Duodenal mucosa (tissue), 2 donors: ENCODE results near the gene TEDC1.

Source experiments
- H3K27ac ChIP-seq: one replicate; pipeline ENCODE4 v1.7.0; 2013; ENCODE audit warnings: low read depth, low read length
- H3K27me3 ChIP-seq, 2 donors: one replicate each; pipeline ENCODE4 v1.7.0; 2013; ENCODE audit warnings: low read length in 2 of 2, control low read depth in 1 of 2; ENCODE audit not compliant: insufficient read depth in 2 of 2, control insufficient read depth in 1 of 2
- H3K36me3 ChIP-seq, 2 donors: one replicate each; pipeline ENCODE4 v1.7.0; 2013; ENCODE audit warnings: low read length in 2 of 2, control low read depth in 1 of 2; ENCODE audit not compliant: insufficient read depth in 2 of 2, control insufficient read depth in 1 of 2
- H3K4me1 ChIP-seq, 2 donors: one replicate each; pipeline ENCODE4 v1.7.0; 2013; ENCODE audit warnings: low read length in 2 of 2, control low read depth in 1 of 2; ENCODE audit not compliant: insufficient read depth in 2 of 2, control insufficient read depth in 1 of 2
- H3K4me3 ChIP-seq, 2 donors: one replicate each; pipeline ENCODE4 v1.7.0; 2013; ENCODE audit warnings: low read length in 2 of 2, low read depth in 1 of 2
- H3K9ac ChIP-seq, 2 donors: one replicate each; pipeline ENCODE4 v1.7.0; 2013; ENCODE audit warnings: low read length in 2 of 2, low read depth in 1 of 2
- H3K9me3 ChIP-seq, 2 donors: one replicate each; pipeline ENCODE4 v1.7.0; 2013; ENCODE audit warnings: low read length in 2 of 2, control low read depth in 1 of 2; ENCODE audit not compliant: control insufficient read depth in 1 of 2

TEDC1 gene

GRCh38 chr14:105490572-105491365, at the start of gene TEDC1:
TSS of gene TEDC1 (plus strand) at chr14:105491246. CDS start at chr14:105491376, 130 bp downstream.
- Histone ChIP-seq H3K27me3 (peaks cover 0 to 6% of the 10 kb centered on the region in 2 donors), H3K9me3 (no peaks in the 10 kb centered on the region), H3K4me3 (peak within 1 kb of the TSS; percentile 72 to 75), H3K36me3 (peaks cover 0 to 3% of the 10 kb centered on the region in 2 donors), H3K4me1 (peaks cover 16 to 38% of the 10 kb centered on the region in 2 donors), H3K9ac (peak within 1 kb of the TSS; percentile 68 to 76), H3K27ac (peak within 1 kb of the TSS; percentile 90)

- Histone ChIP-seq H3K36me3 (peaks cover 0 to 22% of the 10 kb centered on the region in 2 donors), H3K4me3 (no peak overlapping the region), H3K27ac (no peak overlapping the region)
Measured at GRCh38 chr14:105442125-105442524, 48.9 kb upstream of the TEDC1 start.

GRCh38 chr14:105442834-105443233, 48.2 kb upstream of the TEDC1 start:
- Histone ChIP-seq H3K4me1 (no peaks in the 10 kb centered on the region), H3K27ac (no peak overlapping the region), H3K36me3 (peaks cover 0 to 22% of the 10 kb centered on the region in 2 donors), H3K9me3 (no peaks in the 10 kb centered on the region), H3K4me3 (no peak overlapping the region), H3K27me3 (no peaks in the 10 kb centered on the region), H3K9ac (no peak overlapping the region)

More at GRCh38 chr14:105442125-105442524, 48.9 kb upstream of the TEDC1 start:
- Histone ChIP-seq H3K9ac (no peak overlapping the region), H3K4me1 (no peaks in the 10 kb centered on the region), H3K27me3 (no peaks in the 10 kb centered on the region), H3K9me3 (no peaks in the 10 kb centered on the region)

- H3K36me3 ChIP-seq = peaks cover 0 to 17% of the 10 kb centered on the region in 2 donors
- no peaks in the 10 kb centered on the region for H3K4me1 ChIP-seq
- H3K27ac ChIP-seq = no peak overlapping the region
- no peak overlapping the region for H3K4me3 ChIP-seq
- H3K9me3 ChIP-seq = no peaks in the 10 kb centered on the region
- H3K9ac ChIP-seq = no peak overlapping the region
- no peaks in the 10 kb centered on the region for H3K27me3 ChIP-seq
Measured at GRCh38 chr14:105444859-105445258, 46.2 kb upstream of the TEDC1 start.

- Histone ChIP-seq H3K4me3 (no peak overlapping the region), H3K4me1 (no peaks in the 10 kb centered on the region), H3K36me3 (peaks cover 0 to 18% of the 10 kb centered on the region in 2 donors), H3K9me3 (no peaks in the 10 kb centered on the region), H3K9ac (no peak overlapping the region), H3K27ac (no peak overlapping the region), H3K27me3 (no peaks in the 10 kb centered on the region)
Measured at GRCh38 chr14:105445290-105445689, 45.8 kb upstream of the TEDC1 start.

- Histone ChIP-seq H3K9me3 (no peaks in the 10 kb centered on the region), H3K4me3 (no peak overlapping the region), H3K4me1 (no peaks in the 10 kb centered on the region), H3K27me3 (no peaks in the 10 kb centered on the region), H3K27ac (no peak overlapping the region), H3K36me3 (peaks cover 0 to 21% of the 10 kb centered on the region in 2 donors), H3K9ac (no peak overlapping the region)
Measured at GRCh38 chr14:105445901-105446845, 44.9 kb upstream of the TEDC1 start.

GRCh38 chr14:105446971-105447370, 44.1 kb upstream of the TEDC1 start:
- no peaks in the 10 kb centered on the region for H3K27me3 ChIP-seq
- H3K4me3 ChIP-seq = no peak overlapping the region
- no peak overlapping the region for H3K27ac ChIP-seq
- H3K9me3 ChIP-seq = no peaks in the 10 kb centered on the region
- no peaks in the 10 kb centered on the region for H3K4me1 ChIP-seq
- H3K36me3 ChIP-seq = peaks cover 0 to 26% of the 10 kb centered on the region in 2 donors
- no peak overlapping the region for H3K9ac ChIP-seq

- H3K4me1 ChIP-seq = no peaks in the 10 kb centered on the region
- H3K36me3 ChIP-seq = peaks cover 0 to 29% of the 10 kb centered on the region in 2 donors
- H3K27ac ChIP-seq = no peak overlapping the region
- no peaks in the 10 kb centered on the region for H3K9me3 ChIP-seq
- H3K9ac ChIP-seq = no peak overlapping the region
- no peaks in the 10 kb centered on the region for H3K27me3 ChIP-seq
- H3K4me3 ChIP-seq = no peak overlapping the region
Measured at GRCh38 chr14:105447651-105448640, 43.1 kb upstream of the TEDC1 start.

GRCh38 chr14:105448706-105449111, 42.3 kb upstream of the TEDC1 start:
- Histone ChIP-seq H3K9ac (no peak overlapping the region), H3K4me3 (no peak overlapping the region), H3K4me1 (no peaks in the 10 kb centered on the region), H3K27me3 (no peaks in the 10 kb centered on the region), H3K36me3 (peaks cover 0 to 28% of the 10 kb centered on the region in 2 donors), H3K9me3 (no peaks in the 10 kb centered on the region), H3K27ac (no peak overlapping the region)
